ENCODE data around the gene CLCN5.

The CLCN5 gene

GRCh38 chrX:49995795-49996455 lies 73.5 kb downstream of the CLCN5 start:
- H3K36me3 ChIP-seq (ENCODE audit: low read length) = no peaks in the 10 kb centered on the region
- no peak overlapping the region for H3K27ac ChIP-seq (ENCODE audit: low read depth, low read length)
- no peaks in the 10 kb centered on the region for H3K9me3 ChIP-seq (ENCODE audit: insufficient read depth, low read length)
- no peak for TF ChIP-seq EZH2phosphoT487 (conservative IDR thresholded peaks at IDR 0.05; ENCODE audit: low read length)
- TF ChIP-seq, protein P1, sequence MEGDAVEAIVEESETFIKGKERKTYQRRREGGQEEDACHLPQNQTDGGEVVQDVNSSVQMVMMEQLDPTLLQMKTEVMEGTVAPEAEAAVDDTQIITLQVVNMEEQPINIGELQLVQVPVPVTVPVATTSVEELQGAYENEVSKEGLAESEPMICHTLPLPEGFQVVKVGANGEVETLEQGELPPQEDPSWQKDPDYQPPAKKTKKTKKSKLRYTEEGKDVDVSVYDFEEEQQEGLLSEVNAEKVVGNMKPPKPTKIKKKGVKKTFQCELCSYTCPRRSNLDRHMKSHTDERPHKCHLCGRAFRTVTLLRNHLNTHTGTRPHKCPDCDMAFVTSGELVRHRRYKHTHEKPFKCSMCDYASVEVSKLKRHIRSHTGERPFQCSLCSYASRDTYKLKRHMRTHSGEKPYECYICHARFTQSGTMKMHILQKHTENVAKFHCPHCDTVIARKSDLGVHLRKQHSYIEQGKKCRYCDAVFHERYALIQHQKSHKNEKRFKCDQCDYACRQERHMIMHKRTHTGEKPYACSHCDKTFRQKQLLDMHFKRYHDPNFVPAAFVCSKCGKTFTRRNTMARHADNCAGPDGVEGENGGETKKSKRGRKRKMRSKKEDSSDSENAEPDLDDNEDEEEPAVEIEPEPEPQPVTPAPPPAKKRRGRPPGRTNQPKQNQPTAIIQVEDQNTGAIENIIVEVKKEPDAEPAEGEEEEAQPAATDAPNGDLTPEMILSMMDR (IDR thresholded peaks at IDR 0.05; ENCODE audit: insufficient read depth, low read length, poor library complexity, severe bottlenecking) = no peak
- H3K9me2 ChIP-seq (replicated peaks; ENCODE audit: insufficient read depth, low read length) = no peaks in the 10 kb centered on the region
- H3K79me2 ChIP-seq (ENCODE audit: insufficient read depth, low read length) = no peaks in the 10 kb centered on the region
- no peaks in the 10 kb centered on the region for H3F3A ChIP-seq (ENCODE audit: insufficient read depth)
- no peak overlapping the region for H2AFZ ChIP-seq (ENCODE audit: low read depth, low read length, severe bottlenecking)
- H3K27me3 ChIP-seq (ENCODE audit: low read length) = no peaks in the 10 kb centered on the region
- no peak overlapping the region for H3K9ac ChIP-seq (ENCODE audit: low read length)
- no peak overlapping the region for H3K4me3 ChIP-seq (ENCODE audit: insufficient read depth, low read length, poor library complexity, severe bottlenecking)
- H4K20me1 ChIP-seq (ENCODE audit: low read depth, low read length) = no peaks in the 10 kb centered on the region
- H3K4me2 ChIP-seq (ENCODE audit: low read depth, low read length, poor library complexity, severe bottlenecking) = no peak overlapping the region

DNA sequence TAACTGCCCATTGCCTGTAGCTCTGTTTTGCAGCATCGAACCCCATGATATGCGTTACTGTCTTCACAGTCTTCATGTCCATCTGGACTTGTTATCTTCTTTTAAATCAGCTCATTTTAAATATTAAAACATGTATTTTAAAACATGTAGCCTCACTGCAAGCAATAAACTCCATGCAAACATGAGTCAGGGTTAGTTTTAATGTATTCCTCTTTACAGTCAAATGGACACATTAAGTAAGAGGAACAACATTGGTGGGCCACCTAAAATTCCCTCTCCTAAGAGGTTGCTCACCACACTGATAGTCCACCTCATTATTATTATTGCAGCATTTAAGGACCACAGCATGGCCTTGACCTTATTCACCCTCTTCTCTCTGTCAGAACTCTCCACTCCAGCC lies 74.1 kb downstream of the CLCN5 start:
- H3K4me3 ChIP-seq (ENCODE audit: insufficient read depth, low read length, poor library complexity, severe bottlenecking) = no peak overlapping the region
- H4K20me1 ChIP-seq (ENCODE audit: low read depth, low read length) = no peaks in the 10 kb centered on the region
- no peak overlapping the region for H3K4me2 ChIP-seq (ENCODE audit: low read depth, low read length, poor library complexity, severe bottlenecking)
- H3K9me2 ChIP-seq (replicated peaks; ENCODE audit: insufficient read depth, low read length) = no peaks in the 10 kb centered on the region
- H3K79me2 ChIP-seq (ENCODE audit: insufficient read depth, low read length) = no peaks in the 10 kb centered on the region
- H3K27ac ChIP-seq (ENCODE audit: low read depth, low read length) = no peak overlapping the region
- no peaks in the 10 kb centered on the region for H3K27me3 ChIP-seq (ENCODE audit: low read length)
- no peaks in the 10 kb centered on the region for H3F3A ChIP-seq (ENCODE audit: insufficient read depth)
- H2AFZ ChIP-seq (ENCODE audit: low read depth, low read length, severe bottlenecking) = no peak overlapping the region
- H3K36me3 ChIP-seq (ENCODE audit: low read length) = no peaks in the 10 kb centered on the region
- no peak for TF ChIP-seq EZH2phosphoT487 (conservative IDR thresholded peaks at IDR 0.05; ENCODE audit: low read length)
- TF ChIP-seq, protein P1 (IDR thresholded peaks at IDR 0.05; ENCODE audit: insufficient read depth, low read length, poor library complexity, severe bottlenecking) = no peak
- no peak overlapping the region for H3K9ac ChIP-seq (ENCODE audit: low read length)
- H3K9me3 ChIP-seq (ENCODE audit: insufficient read depth, low read length) = no peaks in the 10 kb centered on the region

DNA sequence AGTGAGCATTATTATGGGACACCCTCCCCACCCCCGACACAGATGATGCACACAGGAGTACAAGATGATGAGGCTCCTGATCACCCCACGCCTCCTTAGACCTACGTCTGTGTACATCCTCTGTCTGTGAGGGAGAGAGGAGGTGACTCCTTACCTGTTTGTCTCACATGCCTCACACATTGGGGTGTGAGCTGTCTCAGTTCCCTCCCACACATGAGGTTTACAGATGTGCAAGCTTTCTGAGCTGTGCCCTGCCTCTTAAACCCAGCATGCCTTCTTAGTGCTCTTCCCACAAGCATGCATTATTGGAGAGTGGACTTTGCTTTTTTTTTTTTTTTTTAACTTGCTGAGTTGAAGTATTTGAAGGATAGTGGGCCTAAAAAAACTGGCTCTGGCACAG lies 76.7 kb downstream of the CLCN5 start:
- H2AFZ ChIP-seq (ENCODE audit: low read depth, low read length, severe bottlenecking) = no peak overlapping the region
- no peaks in the 10 kb centered on the region for H3K36me3 ChIP-seq (ENCODE audit: low read length)
- H3K9me2 ChIP-seq (replicated peaks; ENCODE audit: insufficient read depth, low read length) = no peaks in the 10 kb centered on the region
- no peaks in the 10 kb centered on the region for H3K27me3 ChIP-seq (ENCODE audit: low read length)
- H3K9ac ChIP-seq (ENCODE audit: low read length) = no peak overlapping the region
- no peaks in the 10 kb centered on the region for H3F3A ChIP-seq (ENCODE audit: insufficient read depth)
- H3K9me3 ChIP-seq (ENCODE audit: insufficient read depth, low read length) = no peaks in the 10 kb centered on the region
- H3K4me2 ChIP-seq (ENCODE audit: low read depth, low read length, poor library complexity, severe bottlenecking) = no peak overlapping the region
- H3K79me2 ChIP-seq (ENCODE audit: insufficient read depth, low read length) = no peaks in the 10 kb centered on the region
- H3K4me3 ChIP-seq (ENCODE audit: insufficient read depth, low read length, poor library complexity, severe bottlenecking) = no peak overlapping the region
- TF ChIP-seq, protein P1 (IDR thresholded peaks at IDR 0.05; ENCODE audit: insufficient read depth, low read length, poor library complexity, severe bottlenecking) = no peak
- TF ChIP-seq EZH2phosphoT487 (conservative IDR thresholded peaks at IDR 0.05; ENCODE audit: low read length) = no peak
- no peak overlapping the region for H3K27ac ChIP-seq (ENCODE audit: low read depth, low read length)
- no peaks in the 10 kb centered on the region for H4K20me1 ChIP-seq (ENCODE audit: low read depth, low read length)

All from SU-DHL-6 (cell line).